ENCODE data around the gene TSTD1. TPM values are rescaled to one million over a fixed set of nuclear protein-coding genes. Genes with fewer than 3 reads are reported as not detected.
"Not testable (repeated sequence)": the region's sequence is repeated elsewhere in the genome, so short reads cannot be mapped to it uniquely, and the experiment has no call there.

The TSTD1 gene
- total RNA-seq, 4 donors from 2014 or later = 8.6 to 52.6 (median 16.8) TPM

GRCh38 chr1:161018631-161018930, 20.2 kb downstream of the TSTD1 start:
- TF ChIP-seq POLR2A (IDR thresholded peaks at IDR 0.05) (no peak), CTCF (IDR thresholded peaks at IDR 0.05 in 4 of 5, conservative IDR thresholded peaks at IDR 0.05 in 1 of 5) (no peak)
- Histone ChIP-seq H3K27me3 (peaks cover 0 to 33% (median 8%) of the 10 kb centered on the region in 3 donors), H3K4me1 (peaks cover 0 to 12% of the 10 kb centered on the region in 2 donors), H3K36me3 (no peaks in the 10 kb centered on the region), H3K9me3 (no peaks in the 10 kb centered on the region), H3K27ac (peak overlapping the region in 2 of 4 donors; percentile 77 to 78), H3K4me3 (no peak overlapping the region)
- DNase-seq (no peak), ATAC-seq (no peak)
- in situ Hi-C loops (cut with MboI; ENCODE audit: low sequenced_read_pairs in 4 of 4) = no loop called here
- intact Hi-C loops (cut with DNase I; ENCODE audit: low total_unique reads) = no loop called here

- peaks cover 0 to 33% (median 8%) of the 10 kb centered on the region in 3 donors for H3K27me3 ChIP-seq
- intact Hi-C loops (cut with DNase I; ENCODE audit: low total_unique reads) = no loop called here
- H3K9me3 ChIP-seq = no peaks in the 10 kb centered on the region
- peaks cover 0 to 12% of the 10 kb centered on the region in 2 donors for H3K4me1 ChIP-seq
- DNase-seq (no peak), ATAC-seq (no peak)
- in situ Hi-C loops (cut with MboI; ENCODE audit: low sequenced_read_pairs in 4 of 4) = no loop called here
- no peak overlapping the region for H3K4me3 ChIP-seq
- H3K36me3 ChIP-seq = no peaks in the 10 kb centered on the region
- peak overlapping the region in 2 of 4 donors; percentile 22 to 78 for H3K27ac ChIP-seq
- TF ChIP-seq POLR2A (IDR thresholded peaks at IDR 0.05) (no peak), CTCF (IDR thresholded peaks at IDR 0.05 in 4 of 5, conservative IDR thresholded peaks at IDR 0.05 in 1 of 5) (no peak)
Observed at GRCh38 chr1:161017756-161018630, 20.8 kb downstream of the TSTD1 start.

GRCh38 chr1:161017181-161017580, 21.6 kb downstream of the TSTD1 start:
- DNase-seq; H3K36me3 ChIP-seq; intact Hi-C loops (cut with DNase I; ENCODE audit: low total_unique reads); H3K9me3 ChIP-seq; ATAC-seq; H3K4me3 ChIP-seq; in situ Hi-C loops (cut with MboI; ENCODE audit: low sequenced_read_pairs in 4 of 4); H3K27ac ChIP-seq: not testable (repeated sequence)
- Histone ChIP-seq H3K27me3 (peaks cover 0 to 31% (median 1%) of the 10 kb centered on the region in 3 donors), H3K4me1 (peaks cover 0 to 12% of the 10 kb centered on the region in 2 donors)

GRCh38 chr1:161016683-161017082, 22.1 kb downstream of the TSTD1 start:
- ATAC-seq; DNase-seq; in situ Hi-C loops (cut with MboI; ENCODE audit: low sequenced_read_pairs in 4 of 4); H3K9me3 ChIP-seq; H3K36me3 ChIP-seq; intact Hi-C loops (cut with DNase I; ENCODE audit: low total_unique reads); H3K4me3 ChIP-seq: not testable (repeated sequence)
- H3K4me1 ChIP-seq = peaks cover 0 to 12% of the 10 kb centered on the region in 2 donors
- peaks cover 0 to 26% (median 0%) of the 10 kb centered on the region in 3 donors for H3K27me3 ChIP-seq
- H3K27ac ChIP-seq = peak overlapping the region in 1 of 4 donors; percentile 13

- ATAC-seq (peak; percentile 87 to 88), DNase-seq (peak; percentile 56 to 62)
- intact Hi-C loops (cut with DNase I; ENCODE audit: low total_unique reads) = no loop called here
- peaks cover 0 to 9% (median 0%) of the 10 kb centered on the region in 3 donors for H3K27me3 ChIP-seq
- peak overlapping the region; percentile 71 to 78 (median 76) for H3K27ac ChIP-seq
- peak in 1 of 2 donors; percentile 50 for TF ChIP-seq POLR2A (IDR thresholded peaks at IDR 0.05)
- TF ChIP-seq CTCF (IDR thresholded peaks at IDR 0.05 in 4 of 5, conservative IDR thresholded peaks at IDR 0.05 in 1 of 5) = no peak
- H3K36me3 ChIP-seq = no peaks in the 10 kb centered on the region
- in situ Hi-C loops (cut with MboI; ENCODE audit: low sequenced_read_pairs in 4 of 4) = no loop called here
- peak overlapping the region in 2 of 4 donors; percentile 26 to 38 for H3K4me3 ChIP-seq
- peaks cover 0 to 4% of the 10 kb centered on the region in 2 donors for H3K4me1 ChIP-seq
- H3K9me3 ChIP-seq = no peaks in the 10 kb centered on the region
Observed at GRCh38 chr1:161013488-161014230, 25.1 kb downstream of the TSTD1 start.

Measured in gastrocnemius medialis (tissue), 4 donors.